HG02938 (cell line): ENCODE data around the gene WDR59.
"Not testable (repeated sequence)": the region's sequence is repeated elsewhere in the genome, so short reads cannot be mapped to it uniquely, and the experiment has no call there.

Experiments
- ATAC-seq: cut with Tn5 transposase; IDR thresholded peaks from one replicate; pipeline ENCODE4 v1.9.1; 2021; ENCODE audit warnings: mild to moderate bottlenecking, moderate library complexity; ENCODE audit not compliant: unreplicated experiment

The WDR59 gene

DNA sequence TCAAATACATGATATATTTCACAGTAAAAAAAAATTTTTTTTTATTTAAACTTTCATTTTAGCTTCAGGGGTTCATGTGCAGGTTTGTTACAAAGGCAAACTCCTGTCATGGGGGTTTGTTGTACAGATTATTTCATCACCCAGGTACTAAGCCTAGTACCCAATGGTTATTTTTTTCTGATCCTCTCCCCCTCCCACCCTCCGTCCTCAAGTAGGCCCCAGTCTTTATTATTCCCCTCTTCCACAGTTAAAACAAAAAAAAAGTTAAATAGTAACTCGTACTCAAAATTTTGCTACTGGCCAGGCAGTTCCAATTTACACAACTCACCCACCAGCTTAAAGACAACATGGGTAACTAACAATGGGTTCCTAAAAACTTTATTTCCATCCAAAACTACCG, 63.9 kb downstream of the WDR59 start:
- no peak for ATAC-seq

DNA sequence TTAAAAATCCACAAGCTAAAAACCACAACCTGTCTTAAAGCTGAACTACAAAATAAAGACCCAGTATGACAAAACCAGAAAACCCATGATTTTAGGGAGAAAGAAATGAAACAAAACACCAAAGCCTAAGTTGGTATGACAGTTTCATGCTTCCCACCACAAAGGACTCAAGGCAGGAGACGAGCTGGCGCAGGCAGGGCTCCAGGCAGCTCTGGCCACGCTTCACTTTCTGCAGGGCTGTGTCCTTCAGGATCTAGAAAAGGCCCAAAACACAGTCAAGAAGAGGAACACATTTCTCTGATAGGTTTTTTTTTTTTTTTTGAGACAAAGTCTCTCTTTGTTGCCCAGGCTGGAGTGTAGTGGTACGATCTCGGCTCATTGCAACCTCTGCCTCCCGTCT, 75.3 kb downstream of the WDR59 start:
- no peak for ATAC-seq

DNA sequence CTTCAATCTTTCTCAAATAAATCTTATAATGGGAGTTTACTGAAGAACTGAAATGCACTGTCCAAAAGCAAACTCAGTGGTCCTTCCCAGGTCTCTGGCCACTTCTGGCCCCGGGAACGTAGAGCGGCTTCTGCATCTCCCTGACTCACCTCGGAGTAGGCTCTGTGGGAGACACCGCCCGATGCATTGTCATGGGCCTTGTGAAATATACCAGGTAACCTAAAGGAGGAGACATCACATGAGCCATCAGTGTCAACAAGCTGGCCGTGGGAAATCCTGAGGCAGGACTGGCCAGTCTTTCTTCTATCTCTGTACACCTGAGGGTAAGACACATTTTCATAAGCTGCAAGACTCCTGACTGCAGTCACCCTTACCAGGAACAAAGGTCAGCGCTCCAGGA, 76.2 kb downstream of the WDR59 start:
- ATAC-seq: not testable (repeated sequence)

DNA sequence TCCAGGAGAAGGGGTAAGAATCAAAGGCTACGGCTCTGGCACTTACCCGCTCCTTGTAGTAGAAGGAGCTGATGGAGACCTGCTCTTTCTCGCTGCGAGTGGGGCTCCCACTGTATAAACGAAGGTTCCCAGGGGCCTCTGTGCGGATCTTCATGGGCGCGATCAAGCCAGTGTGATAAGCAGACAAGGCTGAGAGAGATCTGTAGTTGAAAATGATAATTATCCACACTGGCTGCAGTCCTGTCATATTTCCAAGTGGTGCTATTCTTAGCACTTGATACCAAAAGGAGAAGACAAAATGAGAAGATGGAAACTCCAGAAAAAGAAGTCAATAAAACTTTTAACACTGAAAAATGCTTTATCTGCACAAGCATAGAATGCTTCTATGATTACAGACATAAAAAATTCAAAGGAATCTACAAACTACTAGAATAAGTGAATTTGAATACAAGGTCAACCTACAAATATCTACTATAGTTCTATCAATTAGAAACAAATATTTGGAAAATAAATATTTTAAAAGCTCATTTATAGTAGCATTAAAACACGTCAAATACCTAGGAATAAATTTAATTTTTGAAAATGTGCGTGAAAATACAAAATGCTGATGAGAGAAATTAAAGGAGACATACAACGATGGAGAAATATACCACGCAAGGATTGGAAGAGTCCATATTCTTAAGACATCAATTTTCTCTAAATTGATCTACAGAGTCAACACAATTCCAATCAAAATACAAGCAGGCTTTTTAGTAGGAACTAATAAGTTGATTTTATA, 80.8 kb downstream of the WDR59 start:
- no peak for ATAC-seq

DNA sequence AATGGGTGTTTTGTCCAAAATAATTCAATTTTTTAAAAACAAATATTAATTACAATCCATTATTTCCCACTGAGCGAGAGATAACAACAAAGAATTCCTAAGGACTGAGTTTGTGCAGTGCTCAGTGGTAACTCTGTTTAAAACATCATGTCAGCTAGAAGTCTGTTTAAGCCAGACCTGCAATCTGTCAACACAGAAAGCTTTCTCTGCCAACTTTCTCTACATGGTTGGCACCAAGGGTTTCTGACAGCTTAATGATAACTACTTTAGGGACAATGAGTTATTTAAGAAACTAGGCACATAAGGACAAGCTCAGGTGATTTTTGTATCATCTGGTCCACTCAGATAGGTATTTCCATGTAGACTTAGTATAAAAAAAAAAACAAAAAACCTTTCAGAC, 81.8 kb downstream of the WDR59 start:
- ATAC-seq: no peak

DNA sequence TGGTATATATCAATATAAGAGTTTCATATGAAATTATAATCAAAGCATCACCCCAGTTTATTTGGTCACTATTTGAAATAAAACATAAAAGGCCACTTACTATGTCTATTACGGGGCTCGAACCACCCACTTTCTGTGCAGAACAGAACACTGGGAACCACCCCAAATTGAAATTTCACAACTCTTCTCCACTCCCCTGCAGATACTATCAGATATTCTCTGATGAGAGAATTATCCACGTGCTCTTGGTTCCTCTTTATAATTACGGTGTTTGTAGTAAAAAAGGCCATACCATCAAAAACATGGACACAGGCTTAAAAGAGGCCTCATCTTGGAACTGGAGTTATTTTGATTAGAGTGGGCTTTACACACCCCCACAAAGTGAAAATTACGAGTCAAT, 82.8 kb downstream of the WDR59 start:
- no peak for ATAC-seq

DNA sequence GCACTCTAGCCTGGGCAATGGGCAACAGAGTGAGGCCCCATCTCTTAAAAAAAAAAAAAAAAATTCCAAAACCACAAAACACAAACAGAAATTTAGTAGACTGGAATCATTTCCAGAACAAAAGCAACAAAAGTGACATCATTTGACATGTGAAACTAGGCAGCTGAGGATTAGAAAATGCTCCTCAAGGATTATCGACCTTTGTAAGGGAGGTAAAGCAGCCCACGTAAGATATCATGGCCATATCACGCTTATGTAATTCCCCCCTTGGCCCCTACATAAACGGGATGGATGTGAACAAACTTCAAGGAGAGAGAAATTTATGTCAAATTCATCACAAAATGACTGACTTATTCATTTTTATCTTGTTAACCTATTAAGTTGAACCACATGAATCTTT, 83.3 kb downstream of the WDR59 start:
- ATAC-seq: no peak

DNA sequence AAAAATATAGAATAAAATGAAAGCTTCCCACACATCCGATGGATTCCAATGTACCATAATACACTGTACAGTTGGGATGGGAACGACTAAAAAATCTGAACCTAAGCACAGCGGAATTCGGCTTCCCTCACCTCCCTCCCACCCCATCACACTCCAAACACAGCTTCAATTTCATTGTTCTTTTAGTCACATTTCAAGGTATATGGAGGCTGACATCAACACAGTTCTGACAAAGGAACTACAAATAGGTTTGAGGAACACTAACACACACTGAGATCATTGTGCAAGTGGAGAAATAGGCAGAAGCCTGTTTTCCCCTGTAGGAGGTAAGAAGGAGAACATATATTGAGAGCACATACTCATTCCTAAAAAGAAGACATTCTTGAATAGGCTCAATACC, 85.1 kb downstream of the WDR59 start:
- ATAC-seq: no peak

DNA sequence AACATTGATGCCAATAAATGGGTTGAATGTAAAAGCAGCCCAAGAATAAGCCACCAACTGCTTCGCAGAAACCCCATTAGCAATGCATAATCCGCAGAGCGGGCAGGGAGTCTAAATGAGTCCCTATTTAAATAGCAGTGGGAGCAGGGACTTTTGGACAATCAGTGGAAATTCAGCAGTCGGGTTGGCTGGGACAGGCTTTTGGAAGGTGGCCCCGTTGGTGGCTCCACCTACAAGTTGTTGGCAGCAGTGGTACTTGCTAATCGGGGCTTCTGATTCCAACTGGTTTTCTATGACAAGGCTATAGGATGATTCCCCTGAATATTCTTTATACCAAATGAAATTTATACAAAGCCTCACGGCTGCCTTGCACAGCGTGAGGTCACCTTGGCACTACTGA, 86.3 kb downstream of the WDR59 start:
- no peak for ATAC-seq

DNA sequence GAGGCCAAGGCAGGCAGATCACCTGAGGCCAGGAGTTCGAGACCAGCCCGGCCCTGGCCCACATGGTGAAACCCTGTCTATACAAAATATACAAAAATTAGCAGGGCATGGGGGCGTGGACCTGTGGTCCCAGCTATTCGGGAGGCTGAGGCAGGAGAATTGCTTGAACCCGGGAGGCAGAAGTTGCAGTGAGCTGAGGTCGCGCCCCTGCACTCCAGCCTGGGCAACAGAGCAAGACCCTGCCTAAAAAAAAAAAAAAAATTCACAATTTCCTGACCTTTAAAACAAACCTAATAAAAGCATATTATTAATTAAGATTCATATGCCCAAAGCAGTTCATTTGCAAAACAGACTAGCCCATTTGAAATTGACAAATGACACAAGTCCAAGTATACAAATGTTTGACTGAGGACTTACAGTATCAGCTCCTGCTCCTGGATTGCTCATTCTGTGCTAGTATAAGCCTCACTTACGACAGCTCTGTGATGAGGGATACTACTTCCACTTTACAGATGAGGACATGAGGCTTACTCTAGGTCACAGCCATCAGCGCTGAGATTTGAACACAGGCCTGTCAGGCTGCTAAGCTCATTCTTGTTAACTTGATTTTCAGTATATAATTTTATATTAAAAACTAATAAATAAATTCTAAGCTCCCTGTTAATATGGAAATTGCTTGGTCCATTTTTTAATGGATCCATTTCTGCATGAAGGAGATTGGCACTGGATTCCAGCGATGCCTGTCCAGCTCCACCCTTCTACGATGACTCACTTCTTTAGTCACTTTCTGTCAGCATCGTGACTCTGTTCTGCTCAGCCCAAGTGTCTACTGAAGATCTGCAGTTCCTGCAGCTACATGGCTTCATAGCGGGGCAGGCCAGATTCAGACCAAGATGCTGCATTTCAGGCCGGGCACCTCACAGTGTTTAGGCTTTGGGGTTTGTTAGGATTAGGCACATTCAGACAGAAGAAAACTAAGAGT, 88.2 kb downstream of the WDR59 start:
- ATAC-seq: no peak

DNA sequence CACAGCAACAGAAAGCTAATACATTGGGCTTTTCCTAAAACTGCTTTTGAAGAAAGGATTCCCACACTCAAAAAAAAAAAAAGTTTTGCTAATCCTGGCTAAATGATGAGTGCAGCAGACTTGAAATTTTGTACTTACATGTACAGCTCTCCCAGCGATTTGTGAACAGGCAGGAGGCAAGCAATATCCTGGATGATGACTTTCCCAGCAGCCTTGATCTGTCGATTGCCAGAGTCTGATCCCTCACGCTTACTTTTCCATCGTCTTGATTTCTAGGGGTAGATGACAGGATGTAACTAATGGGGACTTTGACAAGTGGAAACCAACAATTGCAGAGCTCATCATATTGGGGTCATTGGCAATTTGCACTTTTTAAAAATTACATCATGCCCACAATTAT, 91.4 kb downstream of the WDR59 start:
- no peak for ATAC-seq

DNA sequence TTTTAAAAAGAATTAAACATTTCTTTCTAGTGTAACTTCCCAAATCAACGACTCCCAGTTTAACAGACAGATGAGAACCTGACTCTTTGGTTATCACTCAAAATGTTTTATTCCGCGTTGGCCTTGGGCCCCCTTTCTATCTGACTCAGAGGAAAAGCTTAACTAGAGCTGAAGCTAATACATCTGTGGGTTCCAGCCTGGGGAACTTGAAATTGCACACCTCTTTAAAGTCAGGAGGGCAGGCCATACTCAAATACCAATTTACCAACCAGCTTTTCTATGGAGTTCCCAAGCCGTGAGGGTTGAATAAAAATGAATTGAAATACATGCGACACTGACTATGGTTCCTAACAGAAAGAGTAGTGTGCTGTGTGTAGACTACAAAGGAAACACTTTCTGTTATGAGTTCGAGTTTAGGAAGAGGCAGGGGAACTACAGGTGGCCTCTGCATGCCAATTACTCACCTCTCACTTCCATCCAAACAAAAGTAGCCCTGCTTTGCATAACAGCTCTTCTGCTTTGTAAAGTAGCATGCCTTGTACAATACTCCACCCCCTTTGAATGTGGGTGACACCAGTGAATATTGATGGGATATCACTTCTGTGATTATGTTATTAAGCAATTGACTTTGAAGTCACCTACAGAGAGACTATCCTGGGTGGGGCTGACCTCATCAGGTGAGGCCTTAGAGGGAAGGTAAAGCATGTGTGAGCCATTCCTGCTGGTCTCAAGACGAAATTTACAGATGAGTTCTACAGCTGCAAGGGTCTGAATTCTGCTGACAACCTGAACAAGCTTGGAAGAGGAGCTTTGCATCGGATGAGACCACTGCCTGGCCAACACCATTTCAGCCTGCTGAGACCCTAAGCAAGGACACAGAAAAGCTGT, 92.1 kb downstream of the WDR59 start:
- peak; percentile 97 for ATAC-seq

DNA sequence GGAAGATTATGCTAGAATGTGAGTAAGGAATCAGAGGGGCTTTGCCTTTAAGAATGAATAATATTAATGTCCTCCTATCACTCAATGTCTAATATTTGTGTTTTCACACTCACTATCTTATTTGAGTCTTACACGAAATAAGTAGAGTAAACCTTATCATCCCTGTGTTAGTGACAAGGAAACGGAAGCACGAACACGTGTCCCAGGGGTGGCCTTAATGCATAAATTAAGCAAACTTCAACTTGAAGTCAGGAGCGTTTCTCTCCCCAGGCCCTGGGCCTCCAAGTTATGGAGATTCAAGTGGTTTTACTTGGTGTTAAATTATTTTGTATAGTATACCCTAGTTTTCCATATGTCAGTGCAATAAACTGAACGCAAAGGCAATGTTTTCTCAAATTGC, 96.0 kb downstream of the WDR59 start:
- ATAC-seq: no peak

DNA sequence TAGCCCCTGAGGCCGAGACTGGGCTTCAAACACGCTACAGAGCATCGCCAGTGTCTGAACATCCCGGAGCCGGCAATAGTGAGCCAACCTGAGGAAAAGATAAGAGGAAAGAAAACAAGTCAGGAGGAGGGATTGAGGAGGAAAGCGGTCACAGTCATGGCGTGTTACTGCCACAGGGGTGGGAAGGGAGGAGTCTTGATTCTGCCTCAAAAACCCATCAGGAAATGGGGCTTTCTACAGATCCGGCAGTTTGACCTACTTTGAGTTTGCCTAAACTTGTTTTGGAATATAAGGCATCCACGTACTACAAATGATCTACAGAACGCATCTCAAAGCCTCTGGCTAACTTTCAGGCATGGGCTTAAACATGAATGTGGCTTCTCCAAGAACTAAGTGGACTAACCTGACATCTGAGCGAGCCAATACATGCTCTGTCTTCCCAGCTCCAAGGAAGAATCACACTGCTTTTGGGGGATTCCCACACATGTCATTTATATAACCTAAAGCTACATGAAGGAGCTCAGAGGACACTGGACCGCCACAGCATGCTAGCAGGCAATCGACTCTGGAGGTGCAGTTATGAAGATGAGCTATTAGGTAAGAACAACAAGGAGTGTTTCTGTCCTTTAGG, 96.6 kb downstream of the WDR59 start:
- no peak for ATAC-seq

DNA sequence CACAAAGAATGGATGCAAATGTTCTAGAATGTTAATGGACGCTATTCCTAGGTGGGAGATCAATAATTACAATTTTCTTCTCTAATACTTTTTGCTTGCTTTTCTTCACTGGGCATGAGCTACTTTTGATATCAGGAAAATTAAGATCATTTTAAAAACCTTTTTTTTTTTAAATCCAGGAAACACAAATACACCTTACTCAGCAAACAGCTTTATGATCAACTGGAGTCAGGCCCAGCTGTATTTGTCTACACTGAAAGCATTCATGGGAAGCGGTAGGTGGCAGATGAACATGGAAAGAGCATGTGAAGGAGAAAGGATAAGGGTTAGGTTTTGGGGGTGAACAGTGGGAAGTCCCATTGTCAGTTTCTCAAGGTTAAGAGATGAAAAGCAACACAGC, 97.8 kb downstream of the WDR59 start:
- no peak for ATAC-seq

DNA sequence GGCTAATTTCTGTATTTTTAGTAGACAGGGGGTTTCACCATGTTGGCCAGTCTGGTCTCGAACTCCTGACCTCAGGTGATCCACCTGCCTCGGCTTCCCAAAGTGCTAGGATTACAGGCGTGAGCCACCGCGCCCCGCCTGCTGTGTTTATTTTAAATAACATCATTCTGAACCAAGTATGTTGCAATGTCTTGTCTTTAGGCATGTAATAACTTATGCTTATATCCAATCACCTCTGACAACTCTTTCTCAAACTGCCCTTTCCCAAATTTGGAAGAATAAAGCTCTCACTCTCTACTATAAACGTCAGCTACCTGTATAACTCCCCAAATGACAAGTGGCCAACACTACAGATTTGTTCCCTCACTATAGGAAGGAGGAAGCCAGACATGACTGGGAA, 107.2 kb downstream of the WDR59 start:
- ATAC-seq: no peak

DNA sequence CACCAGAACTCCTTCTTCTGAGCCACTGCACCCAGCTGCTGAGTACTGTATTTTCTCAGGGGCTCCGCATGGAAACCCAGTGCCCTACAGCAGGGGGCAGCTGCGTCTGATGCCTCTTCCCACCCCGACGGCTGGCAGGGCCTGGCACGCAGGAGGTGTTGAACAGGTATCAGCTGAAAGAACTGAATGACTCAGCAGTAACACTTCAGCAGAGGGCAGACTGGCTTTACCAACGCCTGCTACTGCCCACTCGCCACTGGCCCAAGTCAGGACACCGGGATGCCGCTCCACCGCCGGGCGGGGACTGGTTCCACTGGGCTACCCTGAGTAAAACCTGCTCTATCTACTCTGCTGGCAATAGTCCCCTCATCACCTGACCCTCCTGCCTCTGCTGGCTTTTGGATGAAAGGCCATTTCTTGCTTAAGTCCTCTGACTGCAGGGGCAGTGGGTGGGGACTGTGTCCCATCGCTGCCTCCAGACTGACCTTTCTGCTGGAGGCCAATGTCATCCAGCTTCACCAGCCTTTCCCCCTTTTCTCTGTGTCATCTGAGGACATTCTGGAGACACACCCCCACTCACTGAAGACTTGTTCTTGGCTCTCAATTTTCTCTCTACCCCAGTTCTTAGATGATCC, 109.9 kb downstream of the WDR59 start:
- ATAC-seq: no peak

DNA sequence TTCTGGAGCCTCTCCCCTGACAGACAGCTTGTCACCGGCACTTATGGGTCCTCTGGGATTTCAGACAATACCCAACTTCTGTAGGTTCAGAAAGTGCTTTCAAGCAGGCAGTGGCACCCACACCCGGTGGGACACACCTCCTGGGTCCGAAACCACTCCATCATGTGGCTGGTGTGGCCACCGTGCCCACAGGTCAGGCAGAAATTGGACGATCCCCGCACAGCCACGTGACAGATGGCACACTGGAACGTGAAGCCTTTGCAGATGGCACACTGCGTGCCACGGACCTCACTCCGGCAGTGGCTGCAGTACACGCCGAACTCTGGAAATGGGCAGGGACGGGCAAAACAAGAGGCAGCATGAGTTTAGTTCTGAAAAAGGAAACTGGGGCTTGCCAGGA, 110.8 kb downstream of the WDR59 start:
- no peak for ATAC-seq

DNA sequence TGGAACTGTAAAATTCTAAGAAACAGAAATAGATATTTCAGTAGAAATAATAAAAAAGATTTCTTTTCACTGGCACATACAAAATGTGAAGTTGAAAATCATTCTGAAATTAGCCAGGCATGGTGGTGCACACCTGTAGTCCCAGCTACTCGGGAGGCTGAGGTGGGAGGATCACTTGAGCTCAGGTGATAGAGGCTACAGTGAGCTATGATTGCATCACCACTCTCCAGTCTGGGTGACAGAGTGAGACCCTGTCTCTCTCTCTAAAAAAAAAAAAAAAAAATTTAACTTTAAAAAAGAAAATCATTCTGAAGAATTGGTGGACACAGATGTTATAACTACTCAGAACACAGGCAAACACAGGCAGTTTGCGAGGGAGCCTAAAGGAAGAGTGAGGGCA, 112.6 kb downstream of the WDR59 start:
- no peak for ATAC-seq

DNA sequence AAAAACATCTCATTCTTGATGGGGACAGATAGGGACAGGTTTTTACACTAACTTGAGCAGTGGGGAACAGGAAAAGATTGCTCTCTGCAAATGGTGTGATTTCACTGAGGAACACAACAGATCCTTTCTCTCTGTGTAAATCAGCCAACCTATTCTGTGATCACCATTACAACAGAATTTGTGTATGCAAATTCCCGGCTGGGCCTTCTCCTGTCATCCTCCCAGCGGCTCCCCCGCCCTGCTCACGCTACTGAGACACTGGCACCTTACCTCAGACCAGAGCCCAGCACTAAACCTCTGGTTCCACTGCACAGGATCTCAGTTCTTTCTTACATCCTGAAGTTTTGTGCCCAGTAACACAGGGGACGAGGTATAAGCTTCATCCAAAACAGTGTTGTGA, 113.3 kb downstream of the WDR59 start:
- no peak for ATAC-seq
